GM10248 (cell line): ENCODE measurements around the gene SPN.
"Not testable (repeated sequence)": the region's sequence is repeated elsewhere in the genome, so short reads cannot be mapped to it uniquely, and the experiment has no call there.

Source experiments
- CTCF ChIA-PET: fragments of 300-600 bp; sonication (Branson Sonifier 250); formaldehyde crosslinking; extraction: SDS; loops from one replicate; lab custom pipeline; 2021; ENCODE audit warnings: antibody characterized with exemption; lab: Yijun Ruan, JAX
- POLR2A ChIA-PET: fragments of 350-650 bp; sonication (Branson Sonifier 250); formaldehyde crosslinking; extraction: SDS; loops from one replicate; lab custom pipeline; 2020; ENCODE audit warnings: antibody characterized with exemption; lab: Yijun Ruan, JAX
- DNase-seq: peaks from one replicate; pipeline ENCODE4 v3.0.0; 2012; ENCODE audit errors: extremely low spot score
- CTCF ChIP-seq: IDR thresholded peaks from 2 replicates; pipeline ENCODE4 v1.5.1; 2012; ENCODE audit warnings: mild to moderate bottlenecking, low read depth; ENCODE audit errors: extremely low read depth, missing control alignments, control extremely low read depth

SPN gene

GRCh38 chr16:29638751-29639150, 24.3 kb upstream of the SPN start:
- DNase-seq, POLR2A ChIA-PET, CTCF ChIA-PET: not testable (repeated sequence)

DNA sequence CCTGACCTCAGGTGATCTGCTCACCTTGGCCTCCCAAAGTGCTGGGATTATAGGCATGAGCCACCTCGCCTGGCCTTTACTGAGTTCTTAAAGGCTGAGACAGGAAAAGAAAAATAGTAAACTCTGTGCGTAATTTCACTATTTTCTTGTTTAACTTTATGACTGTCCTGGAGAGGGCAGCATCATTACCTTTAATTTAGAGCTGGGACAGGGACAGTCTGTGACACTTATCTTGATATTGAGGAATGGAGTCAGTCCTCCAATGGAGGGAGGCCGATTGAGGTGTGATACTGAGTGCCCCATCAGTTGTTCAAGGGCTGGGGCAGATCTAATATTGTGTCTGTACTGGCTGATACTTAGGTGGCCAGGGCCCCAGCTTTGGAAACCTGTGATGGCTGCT, 21.5 kb upstream of the SPN start:
- ChIA-PET POLR2A (no interaction called here), CTCF (interaction anchor here (0.6 to 2.8 kb wide), 13 partner anchors 10 to 207 kb away, joined by 3 to 13 read pairs (median 4); partner anchors contain the start of genes KIF22 and SPN)
- peak; percentile 52 for DNase-seq
- peak; percentile 31 for TF ChIP-seq CTCF

- ChIA-PET CTCF (interaction anchor here (1.0 to 2.8 kb wide), 5 partner anchors 11 to 173 kb away, joined by 3 to 7 read pairs (median 5); partner anchors contain the start of genes C16orf54 and QPRT), POLR2A (interaction anchor here (0.8 kb wide), 1 partner anchor 32 kb away, joined by 5 read pairs; no protein-coding TSS in a partner anchor)
- no peak for DNase-seq
- no peak for TF ChIP-seq CTCF
Observed at GRCh38 chr16:29643596-29643995, 19.5 kb upstream of the SPN start.

DNA sequence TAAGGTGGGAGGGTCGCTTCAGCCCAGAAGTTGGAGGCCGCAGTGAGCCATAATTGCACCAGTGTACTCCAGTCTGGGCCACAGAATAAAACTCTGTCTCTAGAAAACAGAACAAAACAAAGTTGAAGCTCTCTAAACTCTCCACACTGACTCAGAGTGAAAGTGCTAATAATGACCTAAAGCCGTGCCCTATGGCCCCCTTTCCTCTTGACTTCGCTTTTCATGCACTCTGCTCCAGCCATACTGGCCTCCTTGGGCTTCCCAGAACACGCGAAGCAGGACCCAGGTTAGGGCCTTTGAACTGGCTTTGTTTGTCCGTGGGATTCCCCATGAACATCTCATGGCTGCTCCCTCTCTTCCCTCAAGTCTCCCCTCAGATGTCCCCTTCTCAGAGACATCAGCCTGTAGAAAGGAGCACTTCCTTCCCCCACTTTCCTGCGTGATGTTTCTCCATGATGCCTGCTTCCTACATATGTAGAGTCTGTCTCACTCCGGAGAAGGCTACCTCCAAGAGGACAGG, 18.6 kb upstream of the SPN start:
- ChIA-PET POLR2A (interaction anchor here (0.6 to 0.8 kb wide), 3 partner anchors 32 to 408 kb away, joined by 3 to 5 read pairs (median 4); partner anchors contain the start of gene KIF22), CTCF (interaction anchor here (1.0 to 1.5 kb wide), 3 partner anchors 20 to 172 kb away, joined by 3 to 5 read pairs (median 5); partner anchors contain the start of gene QPRT)
- DNase-seq: peak; percentile 69
- TF ChIP-seq CTCF: no peak

- ChIA-PET POLR2A (no interaction called here), CTCF (interaction anchor here (1.0 to 1.2 kb wide), 3 partner anchors 10 to 203 kb away, joined by 3 to 5 read pairs (median 3); no protein-coding TSS in a partner anchor)
- no peak for TF ChIP-seq CTCF
- DNase-seq: peak; percentile 41
Observed at GRCh38 chr16:29644973-29645693, 17.9 kb upstream of the SPN start.

DNA sequence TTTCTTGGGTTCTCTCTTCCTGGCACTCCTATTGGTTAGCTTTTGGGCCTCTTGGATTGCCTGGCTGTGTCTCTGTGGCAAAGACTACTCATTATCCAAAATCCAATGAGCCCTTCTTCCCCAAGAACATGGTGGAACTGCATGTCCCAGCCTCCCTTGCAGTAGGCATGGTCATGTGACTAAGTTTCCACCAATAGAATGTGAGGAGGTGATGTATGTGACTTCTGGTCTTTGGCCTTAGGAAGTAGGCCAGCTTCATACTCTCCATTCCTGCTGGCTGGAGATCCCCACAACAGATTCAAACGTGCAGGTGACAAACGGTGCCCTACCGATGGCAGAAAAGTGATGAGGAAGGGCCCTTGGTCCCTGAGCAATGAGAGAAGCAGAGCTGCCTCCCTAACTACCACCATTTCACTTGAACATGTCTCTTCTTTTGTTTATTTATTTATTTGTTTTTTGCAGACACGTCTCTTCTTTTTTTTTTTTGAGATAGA, 17.3 kb upstream of the SPN start:
- POLR2A ChIA-PET: no interaction called here
- TF ChIP-seq CTCF: no peak
- CTCF ChIA-PET: interaction anchor here (1.0 to 1.2 kb wide), 3 partner anchors 9 to 203 kb away, joined by 3 to 5 read pairs (median 3); no protein-coding TSS in a partner anchor
- DNase-seq: peak; percentile 71

DNA sequence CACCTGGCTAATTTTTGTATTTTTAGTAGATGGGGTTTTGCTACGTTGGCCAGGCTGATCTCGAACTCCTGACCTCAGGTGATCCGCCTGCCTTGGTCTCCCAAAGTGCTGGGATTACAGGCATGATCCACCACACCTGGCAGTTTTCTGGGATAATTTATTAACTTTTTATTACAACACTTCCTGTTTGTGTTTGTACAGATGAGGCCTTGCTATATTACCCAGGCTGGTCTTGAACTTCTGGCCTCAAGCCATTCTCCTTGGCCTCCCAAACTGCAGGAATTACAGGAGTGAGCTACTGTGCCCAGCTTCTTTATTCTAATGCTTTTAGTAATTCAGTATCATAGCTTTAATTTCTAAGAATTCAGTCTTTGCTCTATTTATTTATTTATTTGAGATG, 16.1 kb upstream of the SPN start:
- no peak for TF ChIP-seq CTCF
- DNase-seq: no peak
- CTCF ChIA-PET: interaction anchor here (1.2 to 1.6 kb wide), 3 partner anchors 14 to 45 kb away, joined by 3 to 4 read pairs (median 4); no protein-coding TSS in a partner anchor
- POLR2A ChIA-PET: no interaction called here
